NCI-H2196 (cell line): Measurements from ENCODE around the gene BMPER.

Experiments used
- DNase-seq: peaks from one replicate; lab custom pipeline; 2025; ENCODE audit not compliant: unreplicated experiment; lab: John Stamatoyannopoulos, UW

The BMPER gene

GRCh38 chr7:33887266-33887975 is 17.9 kb upstream of the BMPER start:
- DNase-seq = no peak

DNA sequence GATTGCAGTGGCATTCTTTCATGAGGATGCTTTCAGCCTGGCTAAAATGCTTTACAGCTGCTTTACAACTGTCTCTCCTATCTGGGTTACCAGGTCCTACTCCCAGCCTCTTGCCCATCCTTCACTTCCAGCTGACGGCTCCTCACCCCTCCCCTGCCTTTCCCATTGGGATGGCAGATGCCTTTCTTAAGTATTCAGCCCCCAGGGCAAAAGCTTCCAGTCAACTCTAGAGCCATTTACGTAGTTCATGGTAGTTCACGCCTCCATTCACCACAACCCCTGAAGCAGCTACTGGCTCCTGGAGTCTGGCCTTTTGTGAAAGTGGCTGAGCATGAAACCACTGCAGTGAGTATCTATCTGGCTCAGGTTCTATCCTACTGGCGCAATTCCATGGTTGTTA is 17.2 kb upstream of the BMPER start:
- DNase-seq = peak; percentile 30

- DNase-seq = no peak
Observed at GRCh38 chr7:33892945-33893344, 12.4 kb upstream of the BMPER start.

DNA sequence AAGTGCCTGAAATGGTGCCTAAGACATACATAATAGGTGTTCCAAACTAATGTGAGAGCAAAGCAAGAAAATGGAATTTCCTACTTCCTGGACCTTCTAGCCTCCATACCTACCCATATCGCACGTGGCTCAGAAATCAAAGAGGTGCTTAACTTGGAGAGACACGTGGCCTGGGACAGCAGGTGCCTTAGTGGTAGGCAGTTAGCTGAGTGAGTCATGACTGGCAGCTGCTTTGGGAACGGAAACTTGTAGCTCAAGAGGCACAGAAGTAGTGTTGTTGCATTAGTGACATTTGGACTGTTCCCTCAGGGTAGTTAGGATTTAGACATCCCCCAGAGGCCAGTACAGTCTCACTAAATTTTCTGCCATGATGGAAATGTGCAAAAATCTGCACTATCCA is 12.0 kb upstream of the BMPER start:
- DNase-seq = no peak

- peak; percentile 74 for DNase-seq
Observed at GRCh38 chr7:33895025-33895804, 10.1 kb upstream of the BMPER start.

DNA sequence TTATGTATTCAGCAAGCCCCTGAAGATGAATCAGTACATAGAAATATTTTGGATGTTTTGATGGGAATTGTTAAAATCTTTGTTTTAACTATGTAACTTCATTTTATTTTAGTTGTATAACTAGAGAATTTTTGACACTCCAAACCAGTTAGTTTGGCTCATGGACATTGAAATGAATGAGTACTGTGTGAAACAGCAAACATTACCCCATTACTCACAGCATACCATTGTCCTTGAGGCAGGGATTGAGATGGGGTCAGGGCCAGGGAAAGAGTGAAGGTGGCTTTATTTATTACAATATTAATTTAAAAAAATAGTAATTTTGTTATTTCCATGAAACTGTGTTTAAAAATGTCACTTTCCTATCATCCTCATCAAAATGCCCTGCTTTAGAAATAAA is 4.8 kb upstream of the BMPER start:
- DNase-seq = no peak

- DNase-seq = no peak
Observed at GRCh38 chr7:33901199-33901598, 4.1 kb upstream of the BMPER start.

DNA sequence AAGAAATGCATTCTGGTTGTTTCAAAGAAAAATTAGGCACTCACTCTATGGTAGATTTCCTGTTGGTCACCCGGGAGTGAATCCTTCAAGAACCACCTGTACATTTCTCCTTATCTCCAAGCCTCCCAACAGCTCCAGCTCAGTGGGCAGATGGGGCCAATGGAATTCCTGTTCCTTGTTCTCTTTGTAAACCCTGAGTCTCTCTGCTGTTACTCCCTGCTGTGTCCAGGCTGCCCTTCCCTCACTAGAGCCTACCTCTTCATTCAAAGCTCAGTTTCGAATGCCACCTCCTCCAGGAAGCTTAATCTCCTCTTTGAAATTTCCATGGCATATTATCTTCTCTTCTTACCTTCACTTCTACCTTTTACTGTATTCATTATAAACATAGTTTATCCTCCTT is 3.5 kb upstream of the BMPER start:
- DNase-seq = no peak

GRCh38 chr7:33902746-33903145 is 2.6 kb upstream of the BMPER start:
- no peak for DNase-seq

DNA sequence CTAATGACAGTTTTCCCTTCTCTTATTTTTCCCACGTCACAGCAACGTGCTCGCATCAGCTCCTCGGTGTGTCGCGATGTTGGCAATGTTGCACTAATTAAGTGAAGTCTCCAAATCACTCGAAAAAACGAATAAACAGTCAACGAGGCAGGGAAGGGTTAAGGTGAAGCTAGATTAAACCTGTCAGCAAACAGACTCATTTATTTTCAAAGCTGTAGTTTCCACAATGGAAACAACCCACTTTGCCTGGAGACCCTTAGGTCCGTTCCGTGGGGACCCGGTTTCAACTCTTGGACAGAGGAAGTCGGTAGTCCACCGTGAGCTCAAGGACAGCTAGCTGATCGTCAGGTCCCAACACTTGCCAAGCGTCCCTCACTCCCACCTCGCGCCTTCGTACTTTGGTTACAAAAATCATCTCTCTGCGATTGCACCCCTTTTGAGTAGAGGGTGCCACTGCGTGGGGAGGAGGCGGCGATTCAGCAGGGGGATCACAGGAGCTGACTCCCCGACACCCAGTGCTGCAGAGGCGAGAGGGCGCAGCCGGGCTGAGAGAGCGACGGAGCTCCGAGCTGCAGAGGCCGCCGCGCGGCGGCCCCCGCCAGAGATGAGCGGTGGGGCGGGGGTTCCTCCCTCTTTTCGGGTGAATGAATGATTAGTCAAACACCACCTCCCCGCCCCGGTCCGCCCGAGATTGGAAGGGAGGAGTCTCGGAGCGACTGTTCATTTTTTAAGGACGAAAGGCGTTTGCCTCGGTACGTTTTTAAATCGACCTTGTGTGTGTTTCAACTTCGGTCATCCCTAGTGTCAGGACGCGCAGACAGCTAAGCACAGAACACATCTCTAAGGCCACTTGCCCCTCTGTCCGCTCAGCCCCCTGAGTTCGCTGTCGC is 1.3 kb upstream of the BMPER start:
- no peak for DNase-seq

DNA sequence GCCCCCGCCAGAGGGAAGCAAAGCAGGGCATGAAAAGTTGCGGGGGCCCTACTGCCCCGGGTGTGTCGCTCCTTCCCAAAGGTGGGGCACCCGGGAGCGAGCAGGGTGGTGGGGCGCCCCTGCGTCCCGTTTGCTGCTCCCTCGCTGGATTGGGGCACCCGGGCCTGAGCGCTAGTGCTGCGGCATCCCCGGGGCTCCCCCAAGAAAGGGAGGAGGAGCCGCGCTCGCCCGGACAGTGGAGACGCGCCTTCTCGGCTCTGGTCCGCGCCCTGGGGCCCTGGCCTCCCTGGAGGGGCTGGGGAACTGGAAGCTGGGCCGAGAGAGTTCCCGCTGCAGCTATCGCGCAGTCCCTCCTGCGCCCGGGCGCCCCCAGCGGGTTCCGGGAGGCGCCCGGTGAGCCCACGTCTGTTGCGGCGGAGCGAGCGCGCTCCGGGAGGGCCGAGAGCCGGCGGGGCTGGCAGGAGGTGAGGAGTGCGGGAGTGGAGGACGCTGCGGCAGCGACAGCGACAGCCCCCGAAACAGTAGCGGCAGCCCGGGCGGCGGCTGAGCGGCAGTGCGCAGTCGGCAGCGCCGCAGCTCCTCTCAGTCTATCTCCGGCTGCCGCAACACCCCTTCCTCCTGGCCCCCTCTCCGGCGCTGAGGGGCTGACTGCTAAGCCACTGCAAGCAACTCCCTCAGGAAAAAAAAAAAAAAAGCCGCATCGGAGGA is 504 bp upstream of the BMPER start:
- no peak for DNase-seq

GRCh38 chr7:33906697-33907096 is 1.4 kb downstream of the BMPER start:
- no peak for DNase-seq

DNA sequence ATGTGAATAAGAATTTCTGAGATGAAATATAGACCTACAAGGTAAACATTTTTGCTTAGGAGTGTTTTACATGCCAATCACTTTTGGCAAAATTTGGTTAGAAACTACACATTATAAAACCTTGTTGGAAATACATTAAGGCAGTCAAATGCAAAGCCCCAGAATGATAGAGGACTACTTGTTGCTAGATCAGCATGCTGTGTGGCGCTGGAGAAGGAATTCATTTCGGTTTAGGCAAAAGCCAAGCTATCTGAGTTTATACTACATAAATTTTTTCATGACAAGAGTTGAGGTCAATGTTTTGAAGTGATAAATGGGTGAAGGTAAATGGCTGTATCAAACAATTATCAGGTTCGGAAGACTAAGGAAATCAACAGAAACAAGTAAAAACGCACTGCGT is 2.3 kb downstream of the BMPER start:
- DNase-seq = no peak

DNA sequence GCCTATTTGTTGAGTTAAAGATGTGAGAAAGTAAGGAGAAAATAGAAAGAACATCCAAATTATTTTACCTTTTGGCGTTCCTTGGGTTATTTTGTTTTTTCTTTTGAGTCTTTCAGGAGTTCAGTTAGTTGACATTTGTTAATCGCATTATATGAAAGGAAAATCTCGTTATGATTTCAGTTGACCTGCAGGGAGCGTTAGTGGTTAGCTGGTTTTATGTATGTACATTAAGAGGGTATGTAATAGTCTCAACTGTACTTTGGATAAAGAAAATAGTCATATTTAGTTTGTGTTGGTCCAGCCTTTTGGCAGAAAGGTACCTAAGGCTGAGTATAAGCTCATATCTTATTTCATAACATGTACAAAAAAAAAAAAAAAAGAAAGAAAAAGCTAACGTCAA is 4.0 kb downstream of the BMPER start:
- no peak for DNase-seq

GRCh38 chr7:33909755-33910154 is 4.4 kb downstream of the BMPER start:
- DNase-seq = no peak

- DNase-seq = no peak
Observed at GRCh38 chr7:33910756-33911155, 5.4 kb downstream of the BMPER start.

DNA sequence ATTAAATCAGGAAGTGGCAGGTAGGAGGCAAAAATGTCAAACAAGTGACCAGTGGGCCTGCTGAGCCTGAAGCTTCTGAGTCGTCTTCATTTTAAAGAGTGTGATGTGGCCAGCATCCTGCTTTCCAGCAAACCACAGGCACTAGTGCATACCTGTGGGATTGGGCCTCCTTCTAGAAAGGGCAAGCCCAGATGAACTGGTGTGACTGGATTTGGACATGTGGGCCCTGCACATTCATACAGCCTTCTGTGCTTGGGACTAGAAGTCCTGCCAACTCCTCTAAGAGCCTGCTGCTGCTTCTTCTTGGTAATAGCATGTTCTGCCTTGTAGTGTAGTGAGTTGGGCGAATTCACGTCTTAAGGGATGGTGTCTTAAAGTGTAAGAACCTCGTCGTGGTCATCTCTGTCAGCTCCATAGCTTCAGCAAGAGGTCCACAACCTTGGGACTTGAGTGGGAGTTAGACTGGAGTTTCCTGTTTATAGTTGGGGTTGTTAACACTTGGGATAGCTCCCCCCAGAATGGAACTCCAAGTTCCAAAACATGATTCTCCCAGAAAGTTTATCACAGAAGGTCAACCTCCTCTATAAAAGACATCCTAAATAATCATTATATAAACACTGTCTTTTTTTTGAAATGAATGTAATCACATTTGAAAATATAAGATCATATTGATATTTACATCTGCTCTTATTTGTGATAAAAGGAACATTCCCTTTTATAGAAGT is 11.2 kb downstream of the BMPER start:
- DNase-seq = no peak

GRCh38 chr7:33917661-33918060 is 12.3 kb downstream of the BMPER start:
- no peak for DNase-seq

DNA sequence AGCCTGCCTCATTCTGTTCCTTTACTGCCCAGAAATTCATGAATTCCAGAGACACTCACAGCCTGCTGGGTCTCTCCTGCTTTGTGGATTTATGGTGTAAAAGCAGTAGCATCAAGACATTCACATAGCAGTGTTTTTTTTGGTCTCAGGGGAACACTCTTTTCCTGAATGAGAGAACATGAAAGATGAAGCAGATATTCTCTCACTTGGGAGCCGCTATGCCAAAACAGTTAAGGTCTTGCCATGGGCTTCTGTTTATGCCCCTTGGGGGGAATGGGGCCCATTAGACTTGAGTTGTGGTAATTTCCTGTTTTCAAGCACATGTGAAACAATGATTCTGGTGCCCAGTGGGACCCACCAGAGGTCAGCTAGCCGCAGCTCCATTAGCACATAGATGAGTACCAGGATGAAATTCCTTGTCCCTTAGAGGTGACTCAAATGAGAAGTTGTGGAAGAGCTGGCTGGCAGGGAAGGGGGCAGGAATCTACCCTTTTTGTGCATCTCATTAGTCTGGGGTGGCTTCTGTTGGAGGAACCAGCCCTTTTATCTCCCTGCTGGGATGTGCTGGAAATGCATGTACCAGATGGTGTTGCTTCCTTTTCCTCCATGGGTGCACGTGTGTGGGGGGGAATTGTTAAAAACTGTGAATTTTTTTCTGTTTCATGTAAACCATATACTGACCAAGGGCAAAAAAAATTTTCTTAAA is 13.3 kb downstream of the BMPER start:
- no peak for DNase-seq

DNA sequence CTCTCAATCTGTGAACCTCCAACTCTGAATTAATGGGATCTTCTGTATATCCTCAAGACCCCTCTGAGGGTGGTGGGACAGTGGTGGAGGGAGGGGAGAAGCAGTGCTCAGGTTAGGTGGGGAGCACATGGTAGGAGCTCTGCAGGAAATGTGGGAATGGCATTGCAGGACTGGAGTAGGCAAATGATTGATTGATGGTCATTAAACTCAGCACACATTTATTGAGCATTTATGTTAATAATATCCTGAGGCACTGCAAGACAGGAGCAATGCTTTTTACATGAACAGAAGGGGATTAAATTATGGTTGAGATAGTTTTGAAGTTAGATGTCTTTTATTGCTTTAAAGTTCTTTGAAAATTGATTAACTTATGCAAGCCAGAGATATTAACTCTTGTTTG is 14.1 kb downstream of the BMPER start:
- DNase-seq = no peak
